Globus pallidus (tissue), 1 donor: ENCODE data around the gene SIK3.

Experiments used
- DNase-seq: peaks from one replicate; pipeline ENCODE4 v3.0.0-alpha.2; 2015; ENCODE audit warnings: low spot score

SIK3 gene

GRCh38 chr11:116793772-116794097 lies 304.5 kb downstream of the SIK3 start:
- DNase-seq, result no peak
